DOHH2 (cell line): ENCODE results near the gene SULF2.
"Not testable (repeated sequence)": the region's sequence is repeated elsewhere in the genome, so short reads cannot be mapped to it uniquely, and the experiment has no call there.

Experiments used
- H3F3A ChIP-seq: fragments of 200-600 bp; sonication (generic), shearing (Covaris generic); 2 replicates; pipeline ENCODE4 v1.6.0; 2016; ENCODE audit warnings: antibody characterized with exemption, mild to moderate bottlenecking; ENCODE audit not compliant: control insufficient read depth, insufficient read depth
- H3K27ac ChIP-seq: fragments of 200-600 bp; sonication (generic); 2 replicates; pipeline ENCODE4 v1.5.1; 2014; ENCODE audit warnings: low read depth, mild to moderate bottlenecking, low read length, moderate library complexity
- H3K27me3 ChIP-seq: fragments of 200-600 bp; sonication (generic); 2 replicates; pipeline ENCODE4 v1.6.1; 2014; ENCODE audit warnings: mild to moderate bottlenecking, low read length, mixed read lengths; ENCODE audit not compliant: control insufficient read depth
- H3K36me3 ChIP-seq: fragments of 200-600 bp; sonication (generic); 2 replicates; pipeline ENCODE4 v1.6.1; 2014; ENCODE audit warnings: mild to moderate bottlenecking, low read length, moderate library complexity, mixed read lengths; ENCODE audit not compliant: control insufficient read depth
- H3K4me1 ChIP-seq: fragments of 200-600 bp; sonication (generic); 2 replicates; pipeline ENCODE4 v1.6.1; 2014; ENCODE audit warnings: mild to moderate bottlenecking, low read length, mixed read lengths; ENCODE audit not compliant: control insufficient read depth
- H3K4me2 ChIP-seq: fragments of 200-600 bp; sonication (generic); 2 replicates; pipeline ENCODE4 v1.6.0; 2014; ENCODE audit warnings: mild to moderate bottlenecking, low read length, moderate library complexity
- H3K4me3 ChIP-seq: fragments of 200-600 bp; sonication (generic); 2 replicates; pipeline ENCODE4 v1.5.1; 2014; ENCODE audit warnings: mild to moderate bottlenecking, low read length, mixed read lengths
- H3K79me2 ChIP-seq: fragments of 200-600 bp; sonication (generic); 2 replicates; pipeline ENCODE4 v1.6.1; 2014; ENCODE audit warnings: mild to moderate bottlenecking, low read length, mixed read lengths; ENCODE audit not compliant: control insufficient read depth
- H3K9me2 ChIP-seq: fragments of 200-600 bp; sonication (generic); replicated peaks from 2 replicates; pipeline ENCODE4 v1.6.1; 2014; ENCODE audit warnings: mild to moderate bottlenecking, low read length, mixed read lengths; ENCODE audit not compliant: control insufficient read depth
- H3K9me3 ChIP-seq: fragments of 200-600 bp; sonication (generic); 2 replicates; pipeline ENCODE4 v1.6.1; 2014; ENCODE audit warnings: antibody characterized with exemption, low read length, mixed read lengths; ENCODE audit not compliant: control insufficient read depth, insufficient read depth
- H4K20me1 ChIP-seq: fragments of 200-600 bp; sonication (generic); 2 replicates; pipeline ENCODE4 v1.6.0; 2014; ENCODE audit warnings: low read depth, mild to moderate bottlenecking, antibody characterized with exemption, low read length, moderate library complexity; ENCODE audit not compliant: control insufficient read depth, insufficient read depth
- EZH2phosphoT487 ChIP-seq: fragments of 200-600 bp; sonication (generic); IDR thresholded peaks from 2 replicates; pipeline ENCODE4 v1.6.1; 2017; ENCODE audit warnings: borderline replicate concordance, mild to moderate bottlenecking, antibody characterized with exemption, low read length, moderate library complexity, mixed read lengths
- TF ChIP-seq, protein P1 (sequence below): fragments of 200-600 bp; sonication (generic); IDR thresholded peaks from one replicate; pipeline ENCODE4 v1.5.1; 2014; ENCODE audit warnings: antibody characterized with exemption, mild to moderate bottlenecking, low read depth, low read length; ENCODE audit not compliant: poor library complexity, severe bottlenecking

SULF2 gene

DNA sequence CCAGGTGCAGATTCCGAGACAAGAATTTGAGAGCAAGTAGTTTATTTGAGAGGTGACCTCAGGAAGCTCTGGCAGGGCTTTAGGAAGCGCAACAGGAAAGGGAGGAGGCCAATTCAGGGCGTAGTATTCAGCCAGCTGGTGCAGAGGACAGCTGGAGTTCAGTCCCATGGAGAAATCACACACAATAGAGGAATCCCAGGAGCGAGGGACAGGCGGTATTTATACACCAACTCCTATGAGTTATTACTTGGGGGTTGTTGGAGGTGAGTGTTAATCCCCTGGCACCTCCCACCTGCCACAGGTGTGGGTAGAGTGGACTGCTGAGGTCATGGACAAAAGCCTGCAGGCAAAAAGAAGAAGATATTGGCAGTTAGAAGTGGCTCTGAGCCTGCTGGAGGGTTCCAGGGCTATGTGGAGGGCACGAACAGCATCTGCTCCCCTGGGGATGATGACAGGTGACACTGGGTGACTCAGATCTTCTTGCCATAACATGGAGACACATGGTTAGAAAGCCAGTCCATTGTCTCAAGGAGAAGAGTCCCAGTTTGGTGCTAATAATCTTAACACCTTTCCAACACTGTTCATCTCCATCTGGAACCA lies 13.9 kb upstream of the SULF2 start:
- H3K27me3 ChIP-seq, result no peaks in the 10 kb centered on the region
- H3K4me1 ChIP-seq, result no peaks in the 10 kb centered on the region
- H3K4me2 ChIP-seq, result no peak overlapping the region
- no peaks in the 10 kb centered on the region for H4K20me1 ChIP-seq
- H3K9me3 ChIP-seq, result no peaks in the 10 kb centered on the region
- H3K27ac ChIP-seq, result no peak overlapping the region
- H3K9me2 ChIP-seq, result no peaks in the 10 kb centered on the region
- no peak overlapping the region for H3K4me3 ChIP-seq
- H3K36me3 ChIP-seq, result no peaks in the 10 kb centered on the region
- no peak for TF ChIP-seq EZH2phosphoT487
- TF ChIP-seq, protein P1, sequence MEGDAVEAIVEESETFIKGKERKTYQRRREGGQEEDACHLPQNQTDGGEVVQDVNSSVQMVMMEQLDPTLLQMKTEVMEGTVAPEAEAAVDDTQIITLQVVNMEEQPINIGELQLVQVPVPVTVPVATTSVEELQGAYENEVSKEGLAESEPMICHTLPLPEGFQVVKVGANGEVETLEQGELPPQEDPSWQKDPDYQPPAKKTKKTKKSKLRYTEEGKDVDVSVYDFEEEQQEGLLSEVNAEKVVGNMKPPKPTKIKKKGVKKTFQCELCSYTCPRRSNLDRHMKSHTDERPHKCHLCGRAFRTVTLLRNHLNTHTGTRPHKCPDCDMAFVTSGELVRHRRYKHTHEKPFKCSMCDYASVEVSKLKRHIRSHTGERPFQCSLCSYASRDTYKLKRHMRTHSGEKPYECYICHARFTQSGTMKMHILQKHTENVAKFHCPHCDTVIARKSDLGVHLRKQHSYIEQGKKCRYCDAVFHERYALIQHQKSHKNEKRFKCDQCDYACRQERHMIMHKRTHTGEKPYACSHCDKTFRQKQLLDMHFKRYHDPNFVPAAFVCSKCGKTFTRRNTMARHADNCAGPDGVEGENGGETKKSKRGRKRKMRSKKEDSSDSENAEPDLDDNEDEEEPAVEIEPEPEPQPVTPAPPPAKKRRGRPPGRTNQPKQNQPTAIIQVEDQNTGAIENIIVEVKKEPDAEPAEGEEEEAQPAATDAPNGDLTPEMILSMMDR, result no peak
- H3K79me2 ChIP-seq, result no peaks in the 10 kb centered on the region
- no peaks in the 10 kb centered on the region for H3F3A ChIP-seq

DNA sequence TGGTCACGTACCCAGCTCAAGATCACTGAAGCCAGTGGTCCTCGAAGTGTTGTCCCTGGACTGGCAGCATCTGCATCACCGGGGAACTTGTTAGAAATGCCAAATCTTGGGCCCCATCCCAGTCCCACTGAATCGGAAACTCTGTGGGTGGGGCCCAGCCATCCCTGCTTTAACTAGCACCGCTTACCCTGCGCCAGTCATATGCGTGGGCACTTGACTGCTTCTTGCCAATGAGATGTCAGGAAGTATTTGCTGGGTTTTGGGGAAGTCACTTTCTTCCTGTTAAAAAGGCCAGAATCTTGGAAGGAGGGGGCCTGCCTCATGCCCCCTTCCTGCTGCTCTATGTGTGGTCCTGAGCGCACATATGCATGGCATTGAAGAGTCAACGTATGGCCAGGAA lies 11.7 kb upstream of the SULF2 start:
- H3K4me2 ChIP-seq, result no peak overlapping the region
- H3K9me2 ChIP-seq, result no peaks in the 10 kb centered on the region
- H3K9me3 ChIP-seq, result no peaks in the 10 kb centered on the region
- no peaks in the 10 kb centered on the region for H3K36me3 ChIP-seq
- no peak overlapping the region for H3K4me3 ChIP-seq
- no peaks in the 10 kb centered on the region for H3F3A ChIP-seq
- TF ChIP-seq, protein P1, result no peak
- H3K27ac ChIP-seq, result no peak overlapping the region
- no peaks in the 10 kb centered on the region for H3K79me2 ChIP-seq
- no peaks in the 10 kb centered on the region for H3K4me1 ChIP-seq
- H4K20me1 ChIP-seq, result no peaks in the 10 kb centered on the region
- no peaks in the 10 kb centered on the region for H3K27me3 ChIP-seq

DNA sequence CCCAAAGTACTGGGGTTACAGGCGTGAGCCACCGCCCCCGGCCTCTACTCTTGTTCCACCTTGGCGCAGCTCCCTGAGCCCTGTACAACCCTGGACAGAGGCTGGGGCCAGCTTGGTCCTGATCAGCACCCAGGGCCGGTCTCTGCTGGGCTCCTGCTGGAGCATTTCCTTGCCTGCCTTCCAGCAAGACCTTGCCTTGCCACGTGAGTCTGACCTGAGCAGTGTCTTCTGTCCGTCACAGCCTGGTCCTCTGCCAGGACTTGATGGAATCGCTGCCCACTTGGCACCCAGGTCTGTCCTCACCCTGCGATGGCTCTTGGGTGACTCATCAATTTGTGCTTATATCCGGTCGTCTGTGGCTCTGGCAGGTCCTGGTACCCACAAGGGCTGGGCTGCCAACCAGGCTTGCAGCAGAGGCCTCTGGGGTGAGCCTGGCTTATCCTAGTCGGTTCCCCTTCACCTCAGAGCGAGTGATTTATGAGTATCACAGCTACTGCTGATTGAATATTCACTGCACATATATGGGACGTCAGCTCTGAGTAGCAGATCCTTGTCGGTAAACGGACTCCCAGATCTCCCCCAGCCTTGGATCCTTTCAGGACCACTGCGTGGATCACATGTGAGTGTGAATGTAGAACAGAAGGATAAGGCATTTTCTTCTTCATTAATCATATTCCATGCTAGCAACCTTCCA lies 10.1 kb upstream of the SULF2 start:
- Histone ChIP-seq H3K36me3 (no peaks in the 10 kb centered on the region), H3F3A (no peaks in the 10 kb centered on the region), H4K20me1 (no peaks in the 10 kb centered on the region), H3K27ac (no peak overlapping the region), H3K9me3 (no peaks in the 10 kb centered on the region), H3K4me3 (no peak overlapping the region), H3K4me1 (no peaks in the 10 kb centered on the region), H3K79me2 (no peaks in the 10 kb centered on the region), H3K4me2 (no peak overlapping the region), H3K9me2 (no peaks in the 10 kb centered on the region), H3K27me3 (peaks cover 11% of the 10 kb centered on the region)
- TF ChIP-seq, protein P1, result no peak
- TF ChIP-seq EZH2phosphoT487, result no peak

DNA sequence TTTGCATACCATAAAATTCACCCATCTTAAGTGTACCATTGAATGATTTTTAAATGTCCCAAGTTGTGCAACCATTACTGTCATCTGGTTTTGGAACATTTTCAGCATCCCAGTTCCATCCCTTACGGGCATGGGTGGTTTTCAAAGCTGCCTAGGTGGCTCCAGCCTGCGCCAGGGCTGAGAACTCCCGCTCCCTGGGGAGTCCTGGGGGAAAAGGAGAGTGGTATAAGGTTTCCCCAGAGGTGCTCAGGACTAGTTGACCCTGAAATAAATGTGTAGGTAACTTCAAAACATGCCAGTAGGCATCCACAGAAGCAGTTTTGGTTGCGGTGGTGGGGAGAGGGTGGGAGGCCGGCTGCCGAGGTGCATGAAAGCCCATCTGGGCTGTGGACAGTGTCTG lies 9.0 kb upstream of the SULF2 start:
- not testable (repeated sequence) for H3K4me3 ChIP-seq, H3K4me1 ChIP-seq, H4K20me1 ChIP-seq, H3K27ac ChIP-seq, H3K9me2 ChIP-seq, H3F3A ChIP-seq, H3K9me3 ChIP-seq, H3K4me2 ChIP-seq, H3K79me2 ChIP-seq, H3K36me3 ChIP-seq
- peaks cover 11% of the 10 kb centered on the region for H3K27me3 ChIP-seq
